Measurements from ENCODE around the gene PCP4L1.
"Not testable (repeated sequence)": the region's sequence is repeated elsewhere in the genome, so short reads cannot be mapped to it uniquely, and the experiment has no call there.

PCP4L1 gene

DNA sequence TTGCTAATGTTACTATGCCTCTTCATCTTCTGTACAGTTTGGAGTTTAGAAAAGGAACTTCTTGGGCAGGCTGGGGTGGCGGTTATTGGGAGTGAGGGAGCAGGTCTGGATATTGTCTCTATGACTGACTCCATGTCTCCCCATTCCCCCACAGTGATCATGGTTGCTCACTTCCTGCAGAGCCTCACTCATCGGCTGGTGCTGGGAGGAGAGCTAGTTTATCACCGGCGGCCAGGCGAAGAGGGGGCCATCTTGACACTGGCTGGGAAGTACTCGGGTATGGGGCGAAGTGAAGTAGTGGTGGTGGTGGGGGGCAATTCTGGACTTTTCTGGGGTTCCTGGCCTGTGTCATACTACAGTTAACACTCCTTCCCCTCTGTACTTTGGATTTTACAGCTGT is 30.5 kb upstream of the PCP4L1 start:
- Histone ChIP-seq H3K36me3 (ENCODE audit: control insufficient read depth in 5 of 5, insufficient read depth in 5 of 5, low read length in 5 of 5) (peaks cover 0 to 33% (median 25%) of the 10 kb centered on the region in 5 donors), H3K4me3 (ENCODE audit: low read depth in 1 of 5, low read length in 5 of 5) (peak overlapping the region in 3 of 5 donors; percentile 52 to 88 (median 77)), H3K9me3 (ENCODE audit: control insufficient read depth in 5 of 5, low read length in 5 of 5) (no peaks in the 10 kb centered on the region), H3K9ac (ENCODE audit: low read length in 5 of 5) (peak overlapping the region in 2 of 5 donors; percentile 62 to 67), H3K4me1 (ENCODE audit: control insufficient read depth in 5 of 5, insufficient read depth in 5 of 5, low read length in 5 of 5) (peaks cover 5 to 31% (median 29%) of the 10 kb centered on the region in 5 donors), H3K27ac (ENCODE audit: low read depth, low read length) (no peak overlapping the region), H3K27me3 (ENCODE audit: control insufficient read depth in 5 of 5, insufficient read depth in 4 of 5, low read length in 5 of 5) (no peaks in the 10 kb centered on the region)

DNA sequence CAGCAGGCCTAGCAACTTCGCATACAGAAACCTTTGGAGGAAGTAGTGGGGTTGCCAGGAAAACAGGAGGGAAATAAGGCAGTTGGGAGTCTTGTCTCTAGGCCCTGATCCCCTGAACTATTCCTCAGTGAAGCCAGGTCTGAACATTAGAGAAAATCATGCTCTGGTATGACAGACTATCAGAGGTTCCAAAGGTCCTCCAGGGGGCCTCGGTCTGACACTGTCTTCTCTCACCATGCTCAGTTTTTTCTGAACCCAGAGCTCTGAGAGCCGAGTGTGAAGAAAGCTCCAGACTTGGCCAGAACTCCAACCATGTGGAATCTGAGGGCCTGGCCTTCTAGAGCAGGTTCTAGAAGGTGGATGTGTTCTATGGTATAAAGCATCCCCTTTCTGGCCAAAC is 28.6 kb upstream of the PCP4L1 start:
- H3K27ac ChIP-seq (ENCODE audit: low read depth, low read length), result no peak overlapping the region
- H3K27me3 ChIP-seq (ENCODE audit: control insufficient read depth in 5 of 5, insufficient read depth in 4 of 5, low read length in 5 of 5), result no peaks in the 10 kb centered on the region
- peaks cover 0 to 33% (median 25%) of the 10 kb centered on the region in 5 donors for H3K36me3 ChIP-seq (ENCODE audit: control insufficient read depth in 5 of 5, insufficient read depth in 5 of 5, low read length in 5 of 5)
- no peak overlapping the region for H3K4me3 ChIP-seq (ENCODE audit: low read depth in 1 of 5, low read length in 5 of 5)
- no peaks in the 10 kb centered on the region for H3K9me3 ChIP-seq (ENCODE audit: control insufficient read depth in 5 of 5, low read length in 5 of 5)
- H3K4me1 ChIP-seq (ENCODE audit: control insufficient read depth in 5 of 5, insufficient read depth in 5 of 5, low read length in 5 of 5), result peaks cover 5 to 31% (median 29%) of the 10 kb centered on the region in 5 donors
- H3K9ac ChIP-seq (ENCODE audit: low read length in 5 of 5), result peak overlapping the region in 1 of 5 donors; percentile 4

DNA sequence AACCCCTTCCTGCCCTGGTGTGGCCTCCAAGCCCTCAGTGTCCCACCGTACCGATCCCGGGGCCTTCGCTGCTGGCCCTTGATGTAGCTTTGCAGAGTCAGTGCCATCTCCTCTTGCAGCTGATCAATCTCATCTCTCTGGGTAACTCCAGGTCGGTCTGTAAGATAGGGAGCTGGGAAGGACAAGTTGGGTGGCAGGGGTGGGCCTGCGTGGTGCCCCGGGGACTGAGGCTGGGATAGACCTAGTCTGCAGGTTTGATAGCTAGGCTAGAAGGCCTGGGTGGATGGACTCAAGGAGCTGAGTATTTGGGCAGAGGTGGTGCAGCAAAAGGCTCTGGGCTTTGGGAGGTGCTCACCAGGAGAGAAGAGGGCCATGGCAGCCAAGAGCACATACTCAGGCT is 27.8 kb upstream of the PCP4L1 start:
- Histone ChIP-seq H3K36me3 (ENCODE audit: control insufficient read depth in 5 of 5, insufficient read depth in 5 of 5, low read length in 5 of 5) (peaks cover 0 to 33% (median 25%) of the 10 kb centered on the region in 5 donors), H3K9me3 (ENCODE audit: control insufficient read depth in 5 of 5, low read length in 5 of 5) (no peaks in the 10 kb centered on the region), H3K9ac (ENCODE audit: low read length in 5 of 5) (no peak overlapping the region), H3K27me3 (ENCODE audit: control insufficient read depth in 5 of 5, insufficient read depth in 4 of 5, low read length in 5 of 5) (no peaks in the 10 kb centered on the region), H3K4me3 (ENCODE audit: low read depth in 1 of 5, low read length in 5 of 5) (no peak overlapping the region), H3K27ac (ENCODE audit: low read depth, low read length) (no peak overlapping the region), H3K4me1 (ENCODE audit: control insufficient read depth in 5 of 5, insufficient read depth in 5 of 5, low read length in 5 of 5) (peaks cover 3 to 24% (median 23%) of the 10 kb centered on the region in 5 donors)

GRCh38 chr1:161233102-161233501 is 25.4 kb upstream of the PCP4L1 start:
- H3K4me3 ChIP-seq (ENCODE audit: low read depth in 1 of 5, low read length in 5 of 5), result no peak overlapping the region
- peaks cover 0 to 2% (median under 1%) of the 10 kb centered on the region in 5 donors for H3K4me1 ChIP-seq (ENCODE audit: control insufficient read depth in 5 of 5, insufficient read depth in 5 of 5, low read length in 5 of 5)
- H3K9me3 ChIP-seq (ENCODE audit: control insufficient read depth in 5 of 5, low read length in 5 of 5), result no peaks in the 10 kb centered on the region
- H3K27me3 ChIP-seq (ENCODE audit: control insufficient read depth in 5 of 5, insufficient read depth in 4 of 5, low read length in 5 of 5), result peaks cover 0 to 2% (median 0%) of the 10 kb centered on the region in 5 donors
- no peak overlapping the region for H3K9ac ChIP-seq (ENCODE audit: low read length in 5 of 5)
- no peak overlapping the region for H3K27ac ChIP-seq (ENCODE audit: low read depth, low read length)
- H3K36me3 ChIP-seq (ENCODE audit: control insufficient read depth in 5 of 5, insufficient read depth in 5 of 5, low read length in 5 of 5), result peaks cover 0 to 30% (median 25%) of the 10 kb centered on the region in 5 donors

GRCh38 chr1:161235957-161236775 is 22.4 kb upstream of the PCP4L1 start:
- no peaks in the 10 kb centered on the region for H3K9me3 ChIP-seq (ENCODE audit: control insufficient read depth in 5 of 5, low read length in 5 of 5)
- no peak overlapping the region for H3K27ac ChIP-seq (ENCODE audit: low read depth, low read length)
- peaks cover 0 to under 1% (median 0%) of the 10 kb centered on the region in 5 donors for H3K36me3 ChIP-seq (ENCODE audit: control insufficient read depth in 5 of 5, insufficient read depth in 5 of 5, low read length in 5 of 5)
- H3K4me1 ChIP-seq (ENCODE audit: control insufficient read depth in 5 of 5, insufficient read depth in 5 of 5, low read length in 5 of 5), result no peaks in the 10 kb centered on the region
- H3K9ac ChIP-seq (ENCODE audit: low read length in 5 of 5), result no peak overlapping the region
- peaks cover 0 to 4% (median 0%) of the 10 kb centered on the region in 5 donors for H3K27me3 ChIP-seq (ENCODE audit: control insufficient read depth in 5 of 5, insufficient read depth in 4 of 5, low read length in 5 of 5)
- H3K4me3 ChIP-seq (ENCODE audit: low read depth in 1 of 5, low read length in 5 of 5), result no peak overlapping the region

GRCh38 chr1:161238039-161238473 is 20.5 kb upstream of the PCP4L1 start, which contains the start of gene NR1I3:
TSS of gene NR1I3 (minus strand) at chr1:161238203. CDS start at chr1:161236565, 1,638 bp downstream.
- no peaks in the 10 kb centered on the region for H3K36me3 ChIP-seq (ENCODE audit: control insufficient read depth in 5 of 5, insufficient read depth in 5 of 5, low read length in 5 of 5)
- no peaks in the 10 kb centered on the region for H3K4me1 ChIP-seq (ENCODE audit: control insufficient read depth in 5 of 5, insufficient read depth in 5 of 5, low read length in 5 of 5)
- peaks cover 0 to 8% (median 0%) of the 10 kb centered on the region in 5 donors for H3K27me3 ChIP-seq (ENCODE audit: control insufficient read depth in 5 of 5, insufficient read depth in 4 of 5, low read length in 5 of 5)
- no peak within 1 kb of the TSS for H3K27ac ChIP-seq (ENCODE audit: low read depth, low read length)
- no peak within 1 kb of the TSS for H3K9ac ChIP-seq (ENCODE audit: low read length in 5 of 5)
- no peak within 1 kb of the TSS for H3K4me3 ChIP-seq (ENCODE audit: low read depth in 1 of 5, low read length in 5 of 5)
- no peaks in the 10 kb centered on the region for H3K9me3 ChIP-seq (ENCODE audit: control insufficient read depth in 5 of 5, low read length in 5 of 5)

GRCh38 chr1:161241682-161242081 is 16.9 kb upstream of the PCP4L1 start:
- no peaks in the 10 kb centered on the region for H3K36me3 ChIP-seq (ENCODE audit: control insufficient read depth in 5 of 5, insufficient read depth in 5 of 5, low read length in 5 of 5)
- no peak overlapping the region for H3K27ac ChIP-seq (ENCODE audit: low read depth, low read length)
- no peaks in the 10 kb centered on the region for H3K9me3 ChIP-seq (ENCODE audit: control insufficient read depth in 5 of 5, low read length in 5 of 5)
- H3K27me3 ChIP-seq (ENCODE audit: control insufficient read depth in 5 of 5, insufficient read depth in 4 of 5, low read length in 5 of 5), result peaks cover 0 to 8% (median 0%) of the 10 kb centered on the region in 5 donors
- H3K4me3 ChIP-seq (ENCODE audit: low read depth in 1 of 5, low read length in 5 of 5), result no peak overlapping the region
- H3K9ac ChIP-seq (ENCODE audit: low read length in 5 of 5), result no peak overlapping the region
- no peaks in the 10 kb centered on the region for H3K4me1 ChIP-seq (ENCODE audit: control insufficient read depth in 5 of 5, insufficient read depth in 5 of 5, low read length in 5 of 5)

DNA sequence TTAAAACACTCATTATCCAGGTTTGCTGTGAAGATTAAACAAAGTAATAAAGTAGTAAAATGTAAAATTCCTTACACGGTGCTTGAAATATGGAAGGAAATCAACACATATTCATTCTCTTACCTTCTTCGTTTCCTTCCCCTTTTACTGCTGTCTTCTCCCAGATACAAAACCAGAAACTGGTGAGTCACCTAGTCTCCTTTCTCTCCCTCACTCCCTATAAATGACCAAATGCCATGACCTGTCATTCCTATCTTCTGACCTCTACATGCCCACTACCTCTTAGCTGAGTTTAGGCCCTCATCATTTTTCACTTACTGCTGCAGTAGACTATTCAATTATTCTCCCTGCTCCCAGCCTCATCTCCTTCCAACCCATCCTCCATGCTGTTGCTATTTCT is 16.2 kb upstream of the PCP4L1 start:
- Histone ChIP-seq H3K4me3 (ENCODE audit: low read depth in 1 of 5, low read length in 5 of 5) (no peak overlapping the region), H3K27me3 (ENCODE audit: control insufficient read depth in 5 of 5, insufficient read depth in 4 of 5, low read length in 5 of 5) (peaks cover 0 to 8% (median 0%) of the 10 kb centered on the region in 5 donors), H3K27ac (ENCODE audit: low read depth, low read length) (no peak overlapping the region), H3K4me1 (ENCODE audit: control insufficient read depth in 5 of 5, insufficient read depth in 5 of 5, low read length in 5 of 5) (no peaks in the 10 kb centered on the region), H3K36me3 (ENCODE audit: control insufficient read depth in 5 of 5, insufficient read depth in 5 of 5, low read length in 5 of 5) (no peaks in the 10 kb centered on the region), H3K9me3 (ENCODE audit: control insufficient read depth in 5 of 5, low read length in 5 of 5) (no peaks in the 10 kb centered on the region), H3K9ac (ENCODE audit: low read length in 5 of 5) (no peak overlapping the region)

GRCh38 chr1:161244888-161245287 is 13.7 kb upstream of the PCP4L1 start:
- H3K27ac ChIP-seq (ENCODE audit: low read depth, low read length), result no peak overlapping the region
- H3K27me3 ChIP-seq (ENCODE audit: control insufficient read depth in 5 of 5, insufficient read depth in 4 of 5, low read length in 5 of 5), result peaks cover 0 to 6% (median 0%) of the 10 kb centered on the region in 5 donors
- H3K9ac ChIP-seq (ENCODE audit: low read length in 5 of 5), result no peak overlapping the region
- no peaks in the 10 kb centered on the region for H3K36me3 ChIP-seq (ENCODE audit: control insufficient read depth in 5 of 5, insufficient read depth in 5 of 5, low read length in 5 of 5)
- no peaks in the 10 kb centered on the region for H3K9me3 ChIP-seq (ENCODE audit: control insufficient read depth in 5 of 5, low read length in 5 of 5)
- H3K4me1 ChIP-seq (ENCODE audit: control insufficient read depth in 5 of 5, insufficient read depth in 5 of 5, low read length in 5 of 5), result no peaks in the 10 kb centered on the region
- H3K4me3 ChIP-seq (ENCODE audit: low read depth in 1 of 5, low read length in 5 of 5), result no peak overlapping the region

- not testable (repeated sequence) for H3K9ac ChIP-seq (ENCODE audit: low read length in 5 of 5); H3K4me3 ChIP-seq (ENCODE audit: low read depth in 1 of 5, low read length in 5 of 5); H3K4me1 ChIP-seq (ENCODE audit: control insufficient read depth in 5 of 5, insufficient read depth in 5 of 5, low read length in 5 of 5); H3K27ac ChIP-seq (ENCODE audit: low read depth, low read length); H3K27me3 ChIP-seq (ENCODE audit: control insufficient read depth in 5 of 5, insufficient read depth in 4 of 5, low read length in 5 of 5); H3K36me3 ChIP-seq (ENCODE audit: control insufficient read depth in 5 of 5, insufficient read depth in 5 of 5, low read length in 5 of 5); H3K9me3 ChIP-seq (ENCODE audit: control insufficient read depth in 5 of 5, low read length in 5 of 5)
Measured at GRCh38 chr1:161250100-161250499, 8.4 kb upstream of the PCP4L1 start.

All from subcutaneous abdominal adipose tissue (tissue), 5 donors.